IPS-18c (cell line): Measurements from ENCODE around the gene SPIRE1.
"Not testable (repeated sequence)": the region's sequence is repeated elsewhere in the genome, so short reads cannot be mapped to it uniquely, and the experiment has no call there.

Experiments
- H3K4me3 ChIP-seq: 2 replicates; pipeline ENCODE4 v1.7.0; 2013; ENCODE audit warnings: low read depth, mild to moderate bottlenecking, low read length, moderate library complexity; ENCODE audit not compliant: insufficient read depth
- H3K9me3 ChIP-seq: one replicate; pipeline ENCODE4 v1.6.1; 2013; ENCODE audit warnings: mild to moderate bottlenecking, low read length, moderate library complexity; ENCODE audit not compliant: control insufficient read depth, insufficient read depth

The SPIRE1 gene

DNA sequence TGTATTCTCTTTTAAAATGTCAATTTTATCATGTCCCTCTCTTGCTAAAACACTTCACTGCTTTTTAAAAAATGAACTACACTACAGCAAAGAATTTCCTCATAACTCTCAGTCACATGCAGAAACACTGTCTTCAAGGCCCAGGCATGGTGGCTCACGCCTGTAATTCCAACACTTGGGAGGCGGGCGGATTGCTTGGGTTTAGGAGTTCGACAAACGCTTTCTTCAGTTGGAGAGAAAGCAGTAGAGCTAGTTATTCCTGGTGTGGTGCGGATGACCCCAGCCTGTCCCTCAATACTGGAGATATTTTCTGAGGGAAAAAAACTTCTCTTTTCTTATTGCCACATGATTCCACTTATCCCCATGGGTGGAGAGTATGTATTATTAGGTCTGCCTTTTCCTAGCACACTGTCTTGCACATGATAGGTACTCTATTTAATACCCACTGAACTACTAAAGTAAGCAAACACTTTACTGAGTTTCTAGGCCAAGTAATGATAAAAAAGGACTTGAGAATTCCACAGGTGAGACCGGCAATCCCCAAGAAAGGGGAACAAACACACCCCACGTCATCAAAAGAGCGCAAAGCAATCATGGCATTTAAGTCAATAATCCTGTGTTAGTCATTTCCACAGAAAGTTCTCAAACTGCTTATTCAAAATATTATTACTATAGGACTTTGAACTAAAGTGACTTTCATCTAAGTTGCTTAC, 77.1 kb downstream of the SPIRE1 start:
- no peak overlapping the region for H3K4me3 ChIP-seq
- no peaks in the 10 kb centered on the region for H3K9me3 ChIP-seq

DNA sequence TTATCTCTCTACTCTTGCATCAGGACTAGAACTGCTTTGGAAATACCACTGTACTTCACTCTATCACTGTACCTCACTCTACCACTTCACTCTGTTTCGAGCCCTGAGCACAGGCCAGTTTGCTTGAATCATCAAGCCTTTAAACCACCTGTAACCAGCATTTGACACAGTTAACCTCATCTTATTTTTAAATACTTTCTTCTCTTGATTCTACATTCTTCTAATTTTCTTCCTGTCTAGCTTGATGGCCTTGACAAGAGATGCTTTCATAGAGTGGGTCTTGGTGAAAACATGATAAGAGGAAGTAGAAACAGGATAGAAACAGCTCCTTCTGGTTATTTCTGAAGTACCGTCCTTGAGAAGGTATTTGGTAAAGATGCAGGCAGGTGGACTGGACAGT, 78.1 kb downstream of the SPIRE1 start:
- Histone ChIP-seq H3K4me3 (no peak overlapping the region), H3K9me3 (no peaks in the 10 kb centered on the region)

DNA sequence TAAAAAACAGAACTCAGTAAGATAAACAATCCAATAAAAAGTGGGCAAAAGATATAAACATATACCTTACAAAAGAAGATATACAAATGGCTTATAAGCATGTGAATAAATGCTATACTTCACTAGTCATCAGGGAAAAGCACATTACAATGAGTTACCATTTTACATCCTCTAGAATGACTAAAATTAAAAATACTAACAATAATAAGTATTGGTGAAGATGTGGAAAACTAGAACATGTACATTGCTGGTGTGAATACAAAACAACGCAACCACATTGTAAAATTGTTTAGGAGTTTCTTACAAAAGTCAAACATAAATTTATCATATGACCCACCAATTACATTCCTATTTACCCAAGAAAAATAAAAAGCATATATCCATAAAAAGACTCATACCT, 80.1 kb downstream of the SPIRE1 start:
- Histone ChIP-seq H3K4me3 (no peak overlapping the region), H3K9me3 (no peaks in the 10 kb centered on the region)

GRCh38 chr18:12574494-12575185, 83.3 kb downstream of the SPIRE1 start:
- no peak overlapping the region for H3K4me3 ChIP-seq
- H3K9me3 ChIP-seq, result no peaks in the 10 kb centered on the region

GRCh38 chr18:12571630-12572029, 86.3 kb downstream of the SPIRE1 start:
- H3K9me3 ChIP-seq, result no peaks in the 10 kb centered on the region

DNA sequence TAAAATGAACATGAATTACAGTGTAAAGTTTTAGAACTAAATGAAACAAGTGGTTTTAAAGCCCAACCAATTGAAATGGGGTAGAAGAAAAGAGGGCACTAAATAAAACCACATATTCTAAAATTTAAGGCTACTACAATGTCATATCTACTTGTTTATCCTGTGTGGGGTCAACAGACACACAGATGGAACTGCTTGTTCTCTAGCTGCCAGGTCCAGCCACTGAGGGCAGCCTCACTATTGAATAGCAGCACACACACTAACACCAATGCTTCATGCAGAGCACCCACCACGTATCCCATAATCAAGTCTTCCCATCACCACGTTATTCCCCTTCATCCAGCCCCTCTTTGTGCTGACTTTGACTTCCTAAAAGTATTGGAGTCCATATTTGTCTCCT, 88.1 kb downstream of the SPIRE1 start:
- H3K9me3 ChIP-seq, result no peaks in the 10 kb centered on the region
- no peak overlapping the region for H3K4me3 ChIP-seq

More at GRCh38 chr18:12571630-12572029, 86.3 kb downstream of the SPIRE1 start:
- no peak overlapping the region for H3K4me3 ChIP-seq

GRCh38 chr18:12567849-12568248, 90.1 kb downstream of the SPIRE1 start:
- H3K9me3 ChIP-seq, result no peaks in the 10 kb centered on the region
- H3K4me3 ChIP-seq, result no peak overlapping the region

DNA sequence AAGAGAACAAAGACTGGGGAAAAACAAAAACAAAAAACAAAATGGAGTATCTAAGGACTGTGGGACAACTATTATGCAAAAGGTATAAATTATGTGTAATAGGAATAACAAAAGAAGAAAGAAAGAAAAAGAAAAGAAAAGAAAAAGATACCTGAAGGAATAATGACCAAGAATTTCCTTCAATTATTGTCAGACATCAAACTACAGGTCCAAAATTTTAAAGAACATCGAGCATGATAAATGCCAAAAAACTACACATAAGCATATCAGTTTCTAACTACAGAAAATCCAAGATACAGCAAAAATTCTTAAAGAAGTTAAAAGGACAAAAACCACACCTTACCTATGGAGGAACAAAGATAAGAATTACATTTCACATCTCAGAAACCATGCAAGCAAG, 93.0 kb downstream of the SPIRE1 start:
- no peaks in the 10 kb centered on the region for H3K9me3 ChIP-seq

DNA sequence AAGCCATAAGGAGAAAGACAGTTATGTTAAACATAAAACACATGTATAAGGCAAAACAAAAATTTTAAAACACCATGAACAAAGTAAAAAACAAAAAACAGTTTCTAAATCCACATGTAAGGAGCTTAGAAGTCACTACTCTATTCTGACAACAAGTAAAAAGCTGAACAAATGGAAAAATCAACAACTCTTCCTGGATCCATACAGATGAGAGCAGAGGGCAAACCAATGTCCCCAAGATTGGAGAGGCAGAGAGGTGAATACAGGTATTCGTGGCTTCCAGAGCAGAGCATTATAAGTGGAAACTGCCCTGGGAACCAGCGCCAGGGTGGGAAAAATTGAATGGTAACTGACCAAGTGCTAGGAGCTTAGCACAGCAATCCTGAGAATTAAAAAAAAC, 93.5 kb downstream of the SPIRE1 start:
- no peak overlapping the region for H3K4me3 ChIP-seq
- no peaks in the 10 kb centered on the region for H3K9me3 ChIP-seq

More for the DNA sequence above, 93.0 kb downstream of the SPIRE1 start:
- H3K4me3 ChIP-seq, result no peak overlapping the region

DNA sequence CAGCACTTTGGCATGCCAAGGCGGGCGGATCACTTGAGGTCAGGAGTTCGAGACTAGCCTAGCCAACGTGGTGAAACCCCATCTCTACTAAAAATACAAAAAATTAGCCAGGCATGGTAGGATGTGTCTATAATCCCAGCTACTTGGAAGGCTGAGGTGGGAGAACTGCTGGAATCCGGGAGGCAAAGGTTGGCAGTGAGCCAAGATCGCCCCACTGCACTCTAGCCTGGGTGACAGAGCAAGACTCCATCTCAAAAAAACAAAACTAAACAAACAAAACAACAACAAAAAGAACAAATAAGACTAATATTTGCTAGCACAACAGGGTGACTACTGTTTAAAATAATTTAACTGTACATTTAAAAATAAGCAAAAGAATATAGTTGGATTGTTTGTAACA, 97.3 kb downstream of the SPIRE1 start:
- not testable (repeated sequence) for H3K4me3 ChIP-seq
- peaks cover 11% of the 10 kb centered on the region for H3K9me3 ChIP-seq

GRCh38 chr18:12559319-12559718, 98.6 kb downstream of the SPIRE1 start:
- no peak overlapping the region for H3K4me3 ChIP-seq

DNA sequence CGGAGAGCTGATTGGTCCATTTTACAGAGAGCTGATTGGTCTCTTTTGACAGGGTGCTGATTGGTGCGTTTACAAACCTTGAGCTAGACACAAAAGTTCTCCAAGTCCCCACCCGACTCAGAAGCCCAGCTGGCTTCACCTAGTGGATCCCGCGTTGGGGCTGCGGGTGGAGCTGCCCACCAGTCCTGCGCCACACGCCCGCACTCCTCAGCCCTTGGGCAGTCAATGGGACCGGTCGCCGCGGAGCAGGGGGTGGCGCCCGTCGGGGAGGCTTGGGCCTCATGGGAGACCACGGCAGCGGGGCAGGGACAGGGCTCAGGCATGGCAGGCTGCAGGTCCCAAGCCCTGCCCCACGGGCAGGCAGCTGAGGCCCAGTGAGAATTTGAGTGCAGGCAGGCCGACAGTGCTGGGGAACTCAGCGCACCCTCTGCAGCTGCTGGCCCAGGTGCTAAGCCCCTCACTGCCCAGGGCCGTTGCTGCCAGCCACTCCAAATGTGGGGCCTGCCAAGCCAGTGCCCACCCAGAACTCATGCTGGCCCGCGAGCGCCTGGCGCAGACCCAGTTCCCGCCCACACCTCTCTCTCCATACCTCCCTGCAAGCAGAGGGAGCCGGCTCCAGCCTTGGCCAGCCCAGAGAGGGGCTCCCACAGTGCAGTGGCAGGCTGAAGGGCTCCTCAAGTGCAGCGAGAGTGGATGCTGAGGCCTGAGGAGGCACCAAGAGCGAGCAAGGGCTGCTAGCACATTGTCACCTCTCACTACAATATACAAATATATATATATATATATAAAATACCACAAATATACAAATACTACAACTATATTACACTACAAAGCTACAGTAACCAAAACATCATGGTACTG, 100.7 kb downstream of the SPIRE1 start:
- Histone ChIP-seq H3K4me3 (no peak overlapping the region), H3K9me3 (peaks cover 14% of the 10 kb centered on the region)

More at GRCh38 chr18:12559319-12559718, 98.6 kb downstream of the SPIRE1 start:
- peaks cover 11% of the 10 kb centered on the region for H3K9me3 ChIP-seq

DNA sequence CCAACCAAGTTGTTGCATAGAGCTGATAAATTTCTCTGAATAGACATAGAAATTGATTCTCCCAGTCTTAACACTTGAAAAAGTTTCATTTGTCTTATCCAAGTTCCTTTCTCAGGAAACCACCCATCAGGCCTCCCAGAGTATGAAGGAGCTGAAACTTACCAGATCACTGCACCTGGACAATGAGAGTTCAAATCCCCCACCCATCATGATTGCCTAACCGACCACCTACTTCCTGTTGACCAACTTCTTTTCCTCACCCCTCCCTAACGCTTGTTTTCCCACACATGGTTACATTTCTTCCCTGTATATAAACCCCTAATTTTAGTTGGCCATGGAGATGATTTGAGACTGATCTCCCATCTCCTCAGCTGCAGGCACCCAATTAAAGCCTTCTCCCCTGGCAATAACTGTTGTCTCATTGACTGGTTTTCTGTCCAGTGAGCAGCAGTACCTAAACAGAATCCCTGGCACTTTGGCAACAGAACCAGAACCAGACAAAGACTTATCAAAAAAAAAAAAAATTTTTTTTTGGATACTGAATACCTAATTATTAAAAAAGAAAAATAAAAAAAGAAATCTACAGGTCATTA, 103.0 kb downstream of the SPIRE1 start:
- peaks cover 14% of the 10 kb centered on the region for H3K9me3 ChIP-seq
- no peak overlapping the region for H3K4me3 ChIP-seq

GRCh38 chr18:12552879-12553242, 105.0 kb downstream of the SPIRE1 start:
- Histone ChIP-seq H3K9me3 (peaks cover 10% of the 10 kb centered on the region), H3K4me3 (no peak overlapping the region)

DNA sequence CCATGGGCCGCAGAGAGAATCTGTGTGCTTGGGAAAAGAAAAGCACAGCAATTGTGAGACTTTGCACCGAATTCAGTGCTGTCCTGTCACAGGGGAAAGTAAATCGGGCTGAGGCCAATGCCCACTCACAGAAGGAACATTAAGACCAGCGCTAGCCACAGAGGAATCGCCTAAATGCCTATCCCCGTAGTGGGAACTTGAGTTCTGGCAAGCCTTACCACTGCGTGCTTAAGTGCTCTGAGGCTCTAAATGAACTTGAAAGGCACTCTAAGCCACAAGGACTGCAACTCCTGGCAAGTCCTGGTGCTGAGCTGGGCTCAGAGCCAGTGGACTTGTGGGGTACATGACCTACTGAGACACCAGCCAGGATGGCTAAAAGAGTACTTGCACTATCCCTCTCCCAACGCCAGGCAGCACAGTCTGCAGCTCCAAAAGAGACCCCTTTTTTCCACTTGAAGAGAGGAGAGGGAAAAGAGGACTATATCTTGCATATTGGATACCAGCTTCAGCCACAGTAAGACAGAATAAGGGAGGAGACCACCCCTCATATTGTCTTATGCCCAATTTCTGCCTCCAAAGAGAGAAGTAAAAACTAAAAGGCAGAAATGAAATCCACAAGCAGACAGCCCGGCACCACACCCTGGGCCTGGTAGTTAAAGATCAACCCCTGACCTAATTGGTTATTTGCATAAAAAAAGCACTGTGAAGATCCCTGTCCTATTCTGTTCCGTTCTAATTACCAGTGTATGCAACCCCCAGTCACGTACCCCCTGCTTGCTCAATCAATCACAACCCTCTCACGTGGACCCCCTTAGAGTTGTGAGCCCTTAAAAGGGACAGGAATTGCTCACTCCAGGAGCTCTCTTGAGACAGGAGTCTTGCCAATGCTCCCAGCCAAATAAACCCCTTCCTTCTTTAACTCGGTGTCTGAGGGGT, 105.7 kb downstream of the SPIRE1 start:
- H3K4me3 ChIP-seq, result not testable (repeated sequence)

GRCh38 chr18:12551466-12551865, 106.4 kb downstream of the SPIRE1 start:
- H3K9me3 ChIP-seq, H3K4me3 ChIP-seq: not testable (repeated sequence)

More for the DNA sequence above, 105.7 kb downstream of the SPIRE1 start:
- H3K9me3 ChIP-seq, result not testable (repeated sequence)
